ENCODE measurements around the gene PID1.

The PID1 gene

DNA sequence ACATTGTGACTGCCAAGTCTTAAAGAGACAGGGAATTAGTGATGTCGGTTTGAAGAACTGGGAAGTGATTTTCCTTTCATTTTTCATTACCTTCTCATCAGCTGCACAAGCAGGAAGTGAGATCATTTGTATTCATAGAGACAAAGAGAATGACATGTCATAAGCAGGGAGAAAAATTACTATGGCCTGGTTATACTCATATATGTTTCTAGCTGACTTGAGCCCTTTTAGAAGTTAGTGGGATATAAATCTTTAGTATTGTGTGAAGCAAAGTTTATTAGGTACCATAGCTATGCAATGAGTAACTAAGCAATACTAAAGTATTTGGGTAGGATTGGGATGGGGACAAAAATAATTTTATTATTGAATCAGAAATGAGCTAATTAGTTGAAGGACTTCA lies 284.1 kb downstream of the PID1 start:
- Histone ChIP-seq H3K9me3 (ENCODE audit: control insufficient read depth in 2 of 2, low read length in 2 of 2) (peaks cover 0 to 2% of the 10 kb centered on the region in 2 donors), H3K36me3 (ENCODE audit: control insufficient read depth in 2 of 2, insufficient read depth in 2 of 2, low read length in 2 of 2) (no peaks in the 10 kb centered on the region), H3K27ac (ENCODE audit: low read depth in 2 of 2, low read length in 2 of 2) (no peak overlapping the region), H3K9ac (ENCODE audit: low read depth in 1 of 2, low read length in 2 of 2) (no peak overlapping the region), H3K4me1 (ENCODE audit: control insufficient read depth in 2 of 2, insufficient read depth in 2 of 2, low read length in 2 of 2) (no peaks in the 10 kb centered on the region), H3K4me3 (ENCODE audit: low read length in 2 of 2) (no peak overlapping the region), H3K27me3 (ENCODE audit: control insufficient read depth in 2 of 2, insufficient read depth in 2 of 2, low read length in 2 of 2) (no peaks in the 10 kb centered on the region)

DNA sequence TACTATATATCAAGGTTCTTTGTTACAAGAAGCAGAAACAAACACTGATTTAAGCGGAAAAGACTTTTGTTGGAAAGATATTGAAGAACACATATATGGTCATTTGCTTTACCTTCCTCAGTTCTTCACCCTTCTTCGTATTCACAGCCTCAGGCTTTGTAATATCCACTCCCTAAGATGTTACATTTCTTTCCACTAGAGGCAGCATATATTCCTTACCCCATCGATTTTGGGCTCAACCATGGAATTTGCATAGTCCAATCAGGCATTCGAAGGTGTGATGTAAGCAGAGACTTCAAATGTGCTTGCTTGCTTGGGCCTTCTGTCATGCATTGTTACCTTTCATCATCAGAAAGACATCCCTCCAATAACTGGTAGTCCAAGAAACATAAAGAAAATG lies 287.4 kb downstream of the PID1 start:
- H3K9me3 ChIP-seq (ENCODE audit: control insufficient read depth in 2 of 2, low read length in 2 of 2), result no peaks in the 10 kb centered on the region
- no peaks in the 10 kb centered on the region for H3K36me3 ChIP-seq (ENCODE audit: control insufficient read depth in 2 of 2, insufficient read depth in 2 of 2, low read length in 2 of 2)

DNA sequence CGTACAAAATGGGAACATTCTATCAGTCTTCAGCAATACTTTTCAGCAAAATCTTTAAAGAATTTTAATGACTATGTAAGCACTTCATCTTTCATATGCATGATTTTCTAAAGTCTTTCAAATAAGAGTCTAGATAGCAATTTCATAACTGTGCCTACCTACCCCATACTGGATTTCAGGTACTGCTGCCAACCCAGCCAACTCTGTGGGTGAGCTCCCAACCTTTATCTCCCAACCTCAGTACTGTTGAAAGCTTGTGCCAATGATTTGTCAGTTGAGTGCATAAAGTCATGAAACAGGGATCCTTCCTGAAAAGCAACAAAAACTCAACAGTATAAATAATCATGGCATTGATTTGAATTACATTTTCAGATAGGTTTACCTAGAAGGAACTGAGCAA lies 296.9 kb downstream of the PID1 start:
- H3K4me1 ChIP-seq (ENCODE audit: control insufficient read depth in 2 of 2, insufficient read depth in 2 of 2, low read length in 2 of 2), result no peaks in the 10 kb centered on the region
- H3K9me3 ChIP-seq (ENCODE audit: control insufficient read depth in 2 of 2, low read length in 2 of 2), result no peaks in the 10 kb centered on the region
- no peak overlapping the region for H3K27ac ChIP-seq (ENCODE audit: low read depth in 2 of 2, low read length in 2 of 2)
- H3K36me3 ChIP-seq (ENCODE audit: control insufficient read depth in 2 of 2, insufficient read depth in 2 of 2, low read length in 2 of 2), result no peaks in the 10 kb centered on the region
- no peak overlapping the region for H3K9ac ChIP-seq (ENCODE audit: low read depth in 1 of 2, low read length in 2 of 2)
- no peaks in the 10 kb centered on the region for H3K27me3 ChIP-seq (ENCODE audit: control insufficient read depth in 2 of 2, insufficient read depth in 2 of 2, low read length in 2 of 2)
- H3K4me3 ChIP-seq (ENCODE audit: low read length in 2 of 2), result no peak overlapping the region

More for the DNA sequence above, 287.4 kb downstream of the PID1 start:
- Histone ChIP-seq H3K4me3 (ENCODE audit: low read length in 2 of 2) (no peak overlapping the region), H3K27me3 (ENCODE audit: control insufficient read depth in 2 of 2, insufficient read depth in 2 of 2, low read length in 2 of 2) (no peaks in the 10 kb centered on the region), H3K9ac (ENCODE audit: low read depth in 1 of 2, low read length in 2 of 2) (no peak overlapping the region), H3K27ac (ENCODE audit: low read depth in 2 of 2, low read length in 2 of 2) (no peak overlapping the region), H3K4me1 (ENCODE audit: control insufficient read depth in 2 of 2, insufficient read depth in 2 of 2, low read length in 2 of 2) (no peaks in the 10 kb centered on the region)
